ENCODE results near the gene NYNRIN. TPM values are rescaled to one million over a fixed set of nuclear protein-coding genes. Genes with fewer than 3 reads are reported as not detected.

The NYNRIN gene
- total and polyA plus RNA-seq, 12 donors: 3.6 to 9.0 (median 6.4) TPM

DNA sequence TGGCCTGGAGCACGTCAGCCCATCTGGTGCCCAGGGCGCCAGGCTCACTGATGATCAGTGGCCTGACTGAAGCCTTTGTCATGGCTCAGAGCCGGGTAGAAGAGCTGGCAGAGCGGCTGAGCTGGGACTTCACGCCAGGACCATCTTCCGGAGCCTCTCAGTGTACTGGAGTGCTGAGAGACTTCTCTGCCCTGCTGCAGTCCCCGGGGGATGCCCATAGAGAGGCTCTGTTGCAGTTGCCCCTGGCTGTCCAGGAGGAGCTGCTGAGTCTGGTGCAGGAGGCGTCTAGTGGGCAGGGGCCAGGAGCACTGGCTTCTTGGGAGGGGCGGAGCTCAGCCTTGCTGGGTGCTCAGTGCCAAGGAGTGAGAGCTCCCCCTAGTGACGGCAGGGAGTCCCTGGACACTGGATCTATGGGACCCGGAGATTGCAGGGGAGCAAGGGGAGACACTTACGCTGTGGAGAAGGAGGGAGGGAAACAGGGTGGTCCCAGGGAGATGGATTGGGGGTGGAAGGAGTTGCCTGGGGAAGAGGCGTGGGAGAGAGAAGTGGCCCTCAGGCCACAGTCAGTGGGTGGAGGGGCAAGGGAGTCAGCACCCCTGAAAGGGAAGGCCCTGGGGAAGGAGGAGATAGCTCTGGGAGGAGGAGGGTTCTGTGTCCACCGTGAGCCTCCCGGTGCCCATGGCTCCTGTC lies 32.9 kb downstream of the NYNRIN start:
- Histone ChIP-seq H3K27me3 (no peaks in the 10 kb centered on the region), H3K27ac (peak overlapping the region in 9 of 10 donors; percentile 91 to 99 (median 97)), H3K4me3 (peak overlapping the region in 9 of 10 donors; percentile 74 to 91 (median 79)), H3K9me3 (no peaks in the 10 kb centered on the region), H3K36me3 (peaks cover 0 to 57% (median 32%) of the 10 kb centered on the region in 9 donors), H3K4me1 (peaks cover 12 to 56% (median 43%) of the 10 kb centered on the region in 9 donors)
- WGBS, 2 donors: 39 to 44% methylated on average over 15 of the region's 15 CpGs
- peak; percentile 56 to 83 (median 74) for ATAC-seq
- TF ChIP-seq, protein P1, sequence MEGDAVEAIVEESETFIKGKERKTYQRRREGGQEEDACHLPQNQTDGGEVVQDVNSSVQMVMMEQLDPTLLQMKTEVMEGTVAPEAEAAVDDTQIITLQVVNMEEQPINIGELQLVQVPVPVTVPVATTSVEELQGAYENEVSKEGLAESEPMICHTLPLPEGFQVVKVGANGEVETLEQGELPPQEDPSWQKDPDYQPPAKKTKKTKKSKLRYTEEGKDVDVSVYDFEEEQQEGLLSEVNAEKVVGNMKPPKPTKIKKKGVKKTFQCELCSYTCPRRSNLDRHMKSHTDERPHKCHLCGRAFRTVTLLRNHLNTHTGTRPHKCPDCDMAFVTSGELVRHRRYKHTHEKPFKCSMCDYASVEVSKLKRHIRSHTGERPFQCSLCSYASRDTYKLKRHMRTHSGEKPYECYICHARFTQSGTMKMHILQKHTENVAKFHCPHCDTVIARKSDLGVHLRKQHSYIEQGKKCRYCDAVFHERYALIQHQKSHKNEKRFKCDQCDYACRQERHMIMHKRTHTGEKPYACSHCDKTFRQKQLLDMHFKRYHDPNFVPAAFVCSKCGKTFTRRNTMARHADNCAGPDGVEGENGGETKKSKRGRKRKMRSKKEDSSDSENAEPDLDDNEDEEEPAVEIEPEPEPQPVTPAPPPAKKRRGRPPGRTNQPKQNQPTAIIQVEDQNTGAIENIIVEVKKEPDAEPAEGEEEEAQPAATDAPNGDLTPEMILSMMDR (IDR thresholded peaks at IDR 0.05): peak; percentile 90 to 96 (median 92)
- DNase-seq: peak; percentile 91 to 92
- intact Hi-C loops (cut with DNase I): loop anchor here in 9 of 10 donors (1.0 to 10.0 kb wide), 9 partner anchors 60 to 197 kb away; partner anchors contain the start of genes TINF2 (in 4 of the 9), GMPR2 (in 1 of the 9), NEDD8 (in 1 of the 9) and NFATC4 (in 1 of the 9)

DNA sequence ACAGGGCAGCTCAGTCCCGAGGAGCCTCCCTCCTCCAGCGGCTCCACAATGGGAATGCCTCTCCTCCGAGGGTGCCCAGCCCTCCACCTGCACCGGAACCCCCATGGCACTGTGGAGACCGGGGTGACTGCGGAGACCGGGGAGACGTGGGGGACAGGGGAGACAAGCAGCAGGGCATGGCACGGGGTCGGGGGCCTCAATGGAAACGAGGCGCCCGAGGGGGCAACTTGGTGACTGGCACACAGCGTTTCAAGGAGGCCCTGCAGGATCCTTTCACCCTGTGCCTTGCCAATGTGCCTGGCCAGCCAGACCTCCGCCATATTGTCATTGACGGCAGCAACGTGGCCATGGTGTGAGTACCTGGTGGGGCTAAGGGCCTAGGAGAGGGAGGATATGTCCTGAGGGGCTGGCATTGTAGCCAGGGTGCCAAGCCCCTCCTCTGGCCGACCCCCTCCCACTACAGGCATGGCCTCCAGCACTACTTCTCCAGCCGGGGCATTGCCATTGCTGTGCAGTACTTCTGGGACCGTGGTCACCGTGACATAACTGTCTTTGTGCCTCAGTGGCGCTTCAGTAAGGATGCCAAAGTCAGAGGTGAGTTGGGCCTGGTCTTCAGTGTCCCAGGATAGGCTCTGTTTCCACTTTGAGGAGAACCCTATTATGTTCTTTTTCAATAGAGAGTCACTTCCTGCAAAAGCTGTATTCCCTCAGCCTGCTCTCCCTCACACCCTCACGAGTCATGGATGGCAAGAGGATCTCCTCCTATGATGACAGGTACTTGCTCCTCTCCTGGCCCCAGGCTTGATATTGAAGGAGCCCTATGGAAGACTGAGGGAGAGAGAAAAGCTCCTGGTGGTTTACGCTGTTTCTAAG lies 33.7 kb downstream of the NYNRIN start:
- peak overlapping the region in 4 of 10 donors; percentile 97 to 99 (median 98) for H3K27ac ChIP-seq
- DNase-seq: no peak
- H3K4me3 ChIP-seq: peak overlapping the region in 6 of 10 donors; percentile 15 to 91 (median 80)
- no peaks in the 10 kb centered on the region for H3K9me3 ChIP-seq
- TF ChIP-seq, protein P1 (IDR thresholded peaks at IDR 0.05): no peak
- peaks cover 15 to 64% (median 51%) of the 10 kb centered on the region in 9 donors for H3K4me1 ChIP-seq
- no peaks in the 10 kb centered on the region for H3K27me3 ChIP-seq
- intact Hi-C loops (cut with DNase I): loop anchor here in 6 of 10 donors (1.0 to 10.0 kb wide), 5 partner anchors 61 to 198 kb away; partner anchors contain the start of genes TINF2 (in 4 of the 6), GMPR2 (in 1 of the 6), NEDD8 (in 1 of the 6) and NFATC4 (in 1 of the 6)
- 82 to 87% methylated on average over 24 of the region's 24 CpGs for WGBS, 2 donors
- ATAC-seq: peak in 1 of 8 donors; percentile 1
- H3K36me3 ChIP-seq: peaks cover 0 to 65% (median 39%) of the 10 kb centered on the region in 9 donors

DNA sequence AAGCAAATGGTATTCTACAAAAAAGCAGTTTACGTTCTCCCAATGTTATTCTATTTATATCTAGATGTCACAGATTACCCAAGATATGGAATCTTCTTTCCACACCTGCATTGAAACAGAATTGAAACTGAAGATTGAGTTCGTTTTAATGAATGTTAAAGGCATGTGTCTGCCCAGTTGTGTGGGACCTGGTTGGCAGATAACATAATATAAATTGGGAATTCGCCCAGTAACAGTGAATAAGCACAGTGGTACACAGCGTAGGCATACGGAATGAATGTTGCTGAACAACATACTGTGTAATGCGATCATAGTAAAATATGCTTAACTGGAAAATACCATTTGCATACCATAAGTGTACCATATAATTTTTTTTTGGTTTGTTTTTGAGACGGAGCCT lies 35.2 kb downstream of the NYNRIN start:
- intact Hi-C loops (cut with DNase I): loop anchor here in 7 of 10 donors (2.0 to 10.0 kb wide), 5 partner anchors 69 to 199 kb away; partner anchors contain the start of genes TINF2 (in 4 of the 7), GMPR2 (in 1 of the 7), NEDD8 (in 1 of the 7) and NFATC4 (in 1 of the 7)
- H3K4me3 ChIP-seq: no peak overlapping the region
- H3K36me3 ChIP-seq: peaks cover 0 to 80% (median 54%) of the 10 kb centered on the region in 9 donors
- no peaks in the 10 kb centered on the region for H3K9me3 ChIP-seq
- H3K4me1 ChIP-seq: peaks cover 15 to 75% (median 64%) of the 10 kb centered on the region in 9 donors
- TF ChIP-seq, protein P1 (IDR thresholded peaks at IDR 0.05): no peak
- no peaks in the 10 kb centered on the region for H3K27me3 ChIP-seq
- no peak overlapping the region for H3K27ac ChIP-seq
- WGBS, 2 donors: 82 to 83% methylated on average over 7 of the region's 7 CpGs
- DNase-seq (no peak), ATAC-seq (no peak)

Measured in heart right ventricle (tissue), 16 donors.